Effector CD8-positive, alpha-beta T cell (primary cell): ENCODE measurements around the gene KCNQ5.

Experiments
- DNase-seq: peaks from one replicate; lab custom pipeline; 2025; lab: John Stamatoyannopoulos, UW

Gene KCNQ5

GRCh38 chr6:73116330-73116729 is 494.5 kb downstream of the KCNQ5 start:
- DNase-seq, result no peak

- no peak for DNase-seq
These were observed 499.6 kb downstream of the KCNQ5 start for GRCh38 chr6:73121421-73121993.

GRCh38 chr6:73123632-73124329 is 501.9 kb downstream of the KCNQ5 start:
- DNase-seq, result no peak

- peak; percentile 62 for DNase-seq
These were observed 508.0 kb downstream of the KCNQ5 start for GRCh38 chr6:73129653-73130443.

- no peak for DNase-seq
These were observed 509.8 kb downstream of the KCNQ5 start for GRCh38 chr6:73131706-73132105.

GRCh38 chr6:73134588-73134987 is 512.7 kb downstream of the KCNQ5 start:
- DNase-seq, result no peak

GRCh38 chr6:73139681-73140383 is 518.0 kb downstream of the KCNQ5 start:
- no peak for DNase-seq

- DNase-seq, result no peak
These were observed 521.7 kb downstream of the KCNQ5 start for GRCh38 chr6:73143551-73143950.

- no peak for DNase-seq
These were observed 522.7 kb downstream of the KCNQ5 start for GRCh38 chr6:73144516-73144915.

GRCh38 chr6:73145690-73146089 is 523.8 kb downstream of the KCNQ5 start:
- no peak for DNase-seq

- no peak for DNase-seq
These were observed 529.9 kb downstream of the KCNQ5 start for GRCh38 chr6:73151732-73152131.

- DNase-seq, result no peak
These were observed 530.7 kb downstream of the KCNQ5 start for GRCh38 chr6:73152556-73152955.

GRCh38 chr6:73152966-73153757 is 531.3 kb downstream of the KCNQ5 start:
- DNase-seq, result no peak

- no peak for DNase-seq
These were observed 535.2 kb downstream of the KCNQ5 start for GRCh38 chr6:73156793-73157767.

GRCh38 chr6:73157870-73158269 is 536.0 kb downstream of the KCNQ5 start:
- DNase-seq, result no peak

GRCh38 chr6:73169111-73169510 is 547.2 kb downstream of the KCNQ5 start:
- DNase-seq, result no peak

GRCh38 chr6:73169633-73170032 is 547.8 kb downstream of the KCNQ5 start:
- no peak for DNase-seq

GRCh38 chr6:73174646-73175045 is 552.8 kb downstream of the KCNQ5 start:
- DNase-seq, result no peak

- no peak for DNase-seq
These were observed 554.2 kb downstream of the KCNQ5 start for GRCh38 chr6:73176057-73176456.

- DNase-seq, result no peak
These were observed 555.5 kb downstream of the KCNQ5 start for GRCh38 chr6:73177221-73177944.
